Gastroesophageal sphincter (tissue), 3 donors: ENCODE results near the gene CNN3.

Experiments used
- CTCF ChIP-seq, 4 experiments: fragments of 200-600 bp in 2 of 4; fragments of 450-650 bp in 2 of 4; sonication (generic) in 1 of 4; IDR thresholded peaks; one replicate each; pipeline ENCODE4 v1.5.1; 2017 to 2019; ENCODE audit warnings: antibody characterized with exemption in 4 of 4, mild to moderate bottlenecking in 2 of 4, moderate library complexity in 2 of 4
- EP300 ChIP-seq: sonication (generic); formaldehyde crosslinking; IDR thresholded peaks from one replicate; pipeline ENCODE4 v1.6.1; 2017; ENCODE audit warnings: antibody characterized with exemption, mild to moderate bottlenecking
- POLR2AphosphoS5 ChIP-seq: sonication (generic); formaldehyde crosslinking; IDR thresholded peaks from one replicate; pipeline ENCODE4 v1.6.1; 2017; ENCODE audit warnings: antibody characterized with exemption

DNA sequence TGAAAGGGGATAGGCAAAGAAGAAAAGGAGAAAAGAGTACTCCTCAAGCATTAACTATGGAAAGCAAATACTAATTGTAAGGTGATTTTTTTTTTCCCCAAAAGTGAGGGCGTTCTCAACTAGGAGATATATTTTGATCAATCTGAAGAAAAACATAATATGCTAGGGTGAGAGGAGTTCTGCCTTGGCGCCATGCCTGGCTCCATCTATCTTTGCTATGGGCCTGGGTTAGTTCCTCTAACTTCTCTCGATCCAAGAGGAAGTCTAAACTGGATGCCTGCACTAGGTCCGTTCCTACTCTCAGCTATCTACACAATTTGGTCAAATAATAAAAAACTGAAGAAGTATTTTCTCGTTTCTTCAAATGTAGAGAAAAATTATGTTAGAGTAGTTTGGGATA, 20.5 kb downstream of the CNN3 start:
- no peak for TF ChIP-seq EP300
- no peak for TF ChIP-seq CTCF (IDR thresholded peaks at IDR 0.05)
- no peak for TF ChIP-seq POLR2AphosphoS5
